Stimulated activated CD4-positive, alpha-beta T cell treated with anti-CD3 and anti-CD28 coated beads, Interleukin-1b, Interleukin-23, amount 100 ng/mL, for 4 hours (primary cell): Measurements from ENCODE around the gene UQCR10.

Experiments used
- DNase-seq, 2 donors: peaks; one replicate each; pipeline ENCODE4 v3.0.0-alpha.2; 2020; ENCODE audit warnings: low read depth in 2 of 2

UQCR10 gene

DNA sequence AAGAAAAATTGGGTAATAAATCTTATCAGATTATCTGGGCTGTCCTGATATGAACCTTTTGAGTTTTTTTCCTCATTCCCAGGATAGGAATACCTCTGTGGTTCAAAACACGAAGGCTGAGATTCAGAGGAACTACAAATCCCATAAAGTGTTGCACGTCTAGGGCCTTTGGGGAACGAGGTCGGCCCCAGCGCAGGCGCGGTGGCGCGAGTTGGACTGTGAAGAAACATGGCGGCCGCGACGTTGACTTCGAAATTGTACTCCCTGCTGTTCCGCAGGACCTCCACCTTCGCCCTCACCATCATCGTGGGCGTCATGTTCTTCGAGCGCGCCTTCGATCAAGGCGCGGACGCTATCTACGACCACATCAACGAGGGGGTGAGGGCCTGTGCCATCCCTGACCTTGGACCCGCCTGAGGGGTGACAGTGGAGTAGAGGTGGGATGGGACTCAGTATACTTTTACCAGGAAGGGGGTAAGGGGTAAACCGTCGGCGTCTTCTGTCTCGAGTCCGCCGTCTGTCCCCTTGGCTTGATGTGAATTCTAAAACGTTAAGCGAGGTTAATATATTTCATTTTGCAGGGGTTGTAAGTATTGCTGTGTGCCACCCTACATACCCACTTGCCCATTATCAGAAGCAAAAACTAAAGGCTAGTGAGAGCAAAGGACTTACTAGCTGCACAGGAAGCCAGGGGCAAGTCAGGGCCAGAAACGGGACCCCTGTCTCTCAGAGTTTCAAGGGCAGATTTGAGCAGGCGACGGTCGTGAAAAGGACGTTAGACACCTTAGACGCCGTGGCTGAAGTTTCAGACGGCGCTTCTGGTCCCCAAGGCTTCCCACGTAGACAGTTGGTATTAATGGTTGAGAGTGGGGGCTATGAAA, at the start of gene UQCR10:
Gene UQCR10, plus strand, starts transcription at position 199 of the 881 bp plus-strand sequence. Its CDS starts 30 bp downstream, at position 229.
- peak; percentile 85 to 91 for DNase-seq

DNA sequence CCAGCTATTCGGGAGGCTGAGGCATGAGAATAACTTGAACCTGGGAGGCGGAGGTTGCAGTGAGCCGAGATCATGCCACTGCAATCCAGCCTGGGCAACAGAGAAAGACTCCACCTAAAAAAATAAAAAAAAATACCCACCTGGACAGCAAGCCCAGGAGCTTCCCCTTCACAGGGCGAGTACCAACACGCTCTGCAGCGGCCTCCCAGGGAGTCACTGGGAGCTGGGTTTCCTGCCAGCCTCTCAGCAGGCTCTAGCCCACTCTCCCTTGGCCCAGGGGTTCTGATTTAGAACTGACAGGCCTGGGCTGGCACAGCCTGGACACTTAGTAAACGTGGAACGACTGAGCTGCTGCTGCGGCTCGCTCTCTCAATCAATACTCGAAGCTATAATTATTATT, 49.4 kb upstream of the UQCR10 start:
- DNase-seq = no peak

DNA sequence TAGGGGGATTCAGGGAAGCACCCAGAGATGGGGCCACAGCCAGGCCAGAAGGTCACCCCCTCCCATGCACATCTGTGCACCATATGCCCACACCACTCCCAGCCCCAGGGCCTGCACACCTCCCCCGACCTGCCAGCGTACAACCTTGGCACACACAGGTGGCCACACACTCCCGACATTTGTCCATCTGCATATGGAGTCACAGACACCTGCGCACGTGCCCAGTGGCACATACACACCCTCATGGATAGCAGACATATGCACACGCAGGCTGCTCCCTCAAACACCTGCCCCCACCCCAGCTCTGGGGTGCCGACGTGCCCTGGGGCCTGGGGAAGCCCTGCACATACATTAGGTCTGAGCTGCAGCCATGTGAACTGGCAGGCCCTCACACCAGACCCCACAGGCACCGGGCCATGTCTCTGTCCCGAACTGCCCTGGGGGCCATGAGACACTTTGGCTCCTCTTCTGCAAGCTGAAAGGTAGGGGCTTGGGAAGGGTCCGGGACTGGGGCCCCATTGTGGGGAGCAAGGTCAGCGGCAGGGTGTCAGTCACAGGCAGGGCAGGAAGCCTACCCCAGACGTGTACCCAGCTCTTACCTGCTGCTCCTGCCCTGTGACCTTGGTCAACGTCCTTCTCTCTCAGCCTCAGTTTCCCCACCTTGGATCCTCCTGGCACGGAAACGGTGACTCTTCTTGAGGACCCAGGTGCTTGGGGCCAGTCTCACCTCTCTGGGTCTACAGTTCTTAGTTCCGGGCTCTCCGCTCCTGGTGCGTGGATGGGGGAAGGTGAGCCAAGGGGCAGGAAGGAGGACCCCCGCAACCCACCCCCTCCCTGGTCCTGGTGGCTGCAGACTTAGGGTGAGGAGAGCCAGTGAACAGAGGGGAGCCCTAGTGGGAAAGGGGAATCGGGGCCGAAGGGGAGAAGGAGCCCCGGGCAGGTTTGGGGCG, 47.9 kb upstream of the UQCR10 start:
- DNase-seq = no peak

DNA sequence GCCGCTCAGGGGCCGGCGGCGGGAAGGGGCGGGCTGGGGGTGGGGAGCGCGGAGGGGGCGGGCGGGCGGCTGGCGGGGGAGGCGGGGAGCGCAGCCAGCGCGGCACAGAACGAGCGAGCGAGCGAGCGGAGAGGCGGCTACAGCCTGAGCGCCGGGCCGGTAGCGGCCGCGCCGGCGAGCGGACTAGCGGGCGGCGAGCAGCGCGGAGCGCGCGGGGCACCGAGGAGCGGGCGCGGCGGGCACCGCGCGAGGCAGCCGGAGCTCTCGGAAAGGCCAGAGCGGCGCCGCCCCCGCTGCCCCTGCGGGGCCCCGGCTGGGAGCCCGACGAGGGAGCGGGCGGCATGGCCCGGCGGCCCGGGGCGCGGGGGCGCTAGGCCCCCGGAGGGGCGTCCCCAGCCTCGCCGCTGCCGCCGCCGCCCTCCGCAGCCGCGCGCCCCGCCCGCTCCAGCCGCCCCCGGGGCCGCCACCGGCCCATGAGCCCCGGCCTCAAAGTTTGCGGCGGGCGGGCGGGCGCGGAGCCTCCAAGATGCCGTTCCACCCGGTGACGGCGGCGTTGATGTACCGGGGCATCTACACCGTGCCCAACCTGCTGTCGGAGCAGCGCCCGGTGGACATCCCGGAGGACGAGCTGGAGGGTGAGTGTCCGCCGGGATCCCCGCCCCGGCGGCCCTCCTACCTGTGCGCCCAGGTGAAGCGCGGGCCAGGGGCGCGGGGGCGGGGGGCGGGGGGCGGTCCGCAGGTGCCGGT, 47.1 kb upstream of the UQCR10 start, which contains the start of gene CABP7:
Gene CABP7, plus strand, starts transcription at position 105 of the 747 bp plus-strand sequence. Its CDS starts 422 bp downstream, at position 527.
- no peak for DNase-seq

DNA sequence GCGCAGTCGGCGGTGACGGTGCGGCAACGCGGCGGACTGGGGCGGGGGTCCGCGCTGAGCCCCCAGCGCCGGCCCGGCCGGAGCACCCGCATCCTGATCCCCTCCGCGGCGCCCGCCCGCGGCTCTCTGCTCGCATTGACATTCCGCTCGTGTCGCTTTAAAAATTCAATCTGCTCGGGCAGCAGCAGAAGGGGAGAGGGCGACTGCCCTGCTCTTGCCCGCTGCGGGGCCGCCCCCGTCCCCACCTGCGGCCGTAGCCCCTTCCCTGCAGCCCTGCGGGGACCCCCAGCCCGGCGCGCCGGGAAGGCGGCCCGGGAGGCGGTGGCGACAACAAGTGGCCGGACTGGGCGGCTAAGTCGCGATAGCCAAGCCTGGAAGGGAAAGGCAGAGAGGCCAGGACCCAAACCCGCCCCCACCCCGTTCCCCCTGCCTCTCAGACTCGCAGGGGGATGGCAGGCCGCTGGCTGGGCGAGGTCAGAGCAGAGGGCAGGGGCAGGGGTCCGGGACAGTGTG, 46.3 kb upstream of the UQCR10 start:
- DNase-seq = no peak

DNA sequence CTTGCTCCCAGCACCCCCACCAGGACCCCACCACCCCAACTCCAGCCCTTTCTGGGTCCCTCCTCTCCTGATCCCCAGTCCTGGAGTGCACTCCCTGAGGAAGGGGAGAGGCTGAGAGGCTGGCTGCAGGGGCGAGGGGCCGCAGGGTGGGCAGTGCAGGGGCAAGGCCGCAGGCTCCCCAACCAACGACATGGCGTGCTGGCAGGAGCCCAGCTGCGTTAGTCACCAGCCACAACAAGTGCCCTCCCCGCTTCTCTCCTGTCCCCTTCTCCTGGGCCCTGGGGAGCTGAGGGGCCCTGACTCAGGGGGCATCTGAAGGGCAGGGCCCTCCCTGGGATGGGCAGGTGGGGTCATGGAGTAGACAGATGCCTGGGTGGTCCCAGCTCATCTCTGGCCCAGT, 45.0 kb upstream of the UQCR10 start:
- no peak for DNase-seq

DNA sequence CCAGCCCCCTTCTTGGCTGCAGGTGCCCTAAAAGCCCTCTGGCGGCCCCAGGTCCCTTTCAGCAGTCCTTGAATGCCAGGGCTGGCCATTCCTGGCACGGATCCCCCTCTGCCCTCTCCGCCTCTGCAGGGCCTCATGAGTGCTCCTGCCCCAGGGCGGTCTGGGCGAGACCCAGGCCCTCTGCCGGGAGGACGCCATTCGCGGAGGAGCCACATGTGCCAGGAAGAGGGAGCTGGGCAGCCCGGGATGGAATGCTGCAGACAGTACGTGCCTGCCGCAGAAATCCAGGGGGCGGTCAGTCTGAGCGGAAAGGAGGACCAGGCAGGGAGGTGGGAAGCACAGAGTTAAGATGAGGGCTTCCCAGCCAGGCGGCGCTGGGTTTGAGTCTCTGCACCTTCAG, 44.6 kb upstream of the UQCR10 start:
- DNase-seq = no peak

DNA sequence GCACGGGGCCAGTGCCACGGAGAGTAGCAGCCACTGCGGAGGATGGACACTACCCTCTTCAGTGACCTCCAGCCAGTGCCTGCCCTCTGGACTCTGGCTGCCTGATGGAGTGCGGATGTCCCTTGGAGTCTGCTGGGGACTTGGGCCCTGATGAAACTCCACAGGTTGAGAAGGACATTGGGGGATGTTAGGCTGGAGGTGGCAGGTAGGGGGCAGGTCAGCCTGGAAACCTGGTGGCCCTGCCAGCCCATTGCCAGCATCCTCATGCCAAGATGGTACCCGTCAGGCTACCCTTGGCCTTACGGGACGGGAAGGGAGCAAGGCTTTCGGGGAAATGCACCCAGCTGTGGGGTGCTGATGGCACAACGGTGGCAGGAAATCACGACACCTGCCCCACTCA, 43.4 kb upstream of the UQCR10 start:
- no peak for DNase-seq

DNA sequence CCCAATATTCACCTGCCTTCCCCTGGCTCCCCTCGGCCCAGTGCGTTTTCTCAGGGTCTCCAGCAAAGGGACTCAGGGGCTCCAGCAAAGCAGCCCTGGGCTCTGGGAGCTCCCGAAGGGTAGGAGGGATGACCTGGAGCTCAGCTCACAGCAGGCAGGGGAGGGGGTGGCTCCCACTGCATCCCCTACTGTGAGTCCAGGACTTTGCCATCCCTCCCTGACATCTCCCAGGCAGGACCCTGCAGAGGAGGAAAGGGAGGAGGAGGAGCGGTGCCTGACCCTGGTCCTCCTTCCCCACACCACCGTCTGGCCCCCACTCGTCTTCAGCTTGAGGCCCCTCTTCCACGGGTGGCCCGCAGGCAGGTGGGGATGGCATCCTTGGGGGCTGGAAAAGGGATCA, 42.3 kb upstream of the UQCR10 start:
- DNase-seq = no peak

DNA sequence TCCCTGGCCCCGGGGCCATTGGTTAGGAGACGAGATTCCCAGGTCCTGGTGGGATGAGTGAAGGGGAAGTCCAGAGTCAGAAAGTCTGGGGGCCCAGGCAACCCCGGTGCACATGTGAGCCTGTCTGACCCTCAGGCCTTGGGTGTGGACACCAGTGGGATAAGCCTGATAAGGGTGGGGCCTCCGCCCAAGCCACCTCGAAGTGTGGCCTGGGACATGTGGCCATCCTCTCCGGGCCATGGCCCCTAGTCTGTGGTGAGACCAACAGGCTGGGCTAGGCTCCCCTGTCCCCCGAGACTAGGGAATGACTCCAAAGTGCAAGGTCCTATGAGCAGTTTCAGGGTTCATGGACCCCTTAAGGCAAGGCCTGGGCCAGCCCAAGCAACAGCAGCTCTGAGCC, 41.1 kb upstream of the UQCR10 start:
- DNase-seq = no peak

DNA sequence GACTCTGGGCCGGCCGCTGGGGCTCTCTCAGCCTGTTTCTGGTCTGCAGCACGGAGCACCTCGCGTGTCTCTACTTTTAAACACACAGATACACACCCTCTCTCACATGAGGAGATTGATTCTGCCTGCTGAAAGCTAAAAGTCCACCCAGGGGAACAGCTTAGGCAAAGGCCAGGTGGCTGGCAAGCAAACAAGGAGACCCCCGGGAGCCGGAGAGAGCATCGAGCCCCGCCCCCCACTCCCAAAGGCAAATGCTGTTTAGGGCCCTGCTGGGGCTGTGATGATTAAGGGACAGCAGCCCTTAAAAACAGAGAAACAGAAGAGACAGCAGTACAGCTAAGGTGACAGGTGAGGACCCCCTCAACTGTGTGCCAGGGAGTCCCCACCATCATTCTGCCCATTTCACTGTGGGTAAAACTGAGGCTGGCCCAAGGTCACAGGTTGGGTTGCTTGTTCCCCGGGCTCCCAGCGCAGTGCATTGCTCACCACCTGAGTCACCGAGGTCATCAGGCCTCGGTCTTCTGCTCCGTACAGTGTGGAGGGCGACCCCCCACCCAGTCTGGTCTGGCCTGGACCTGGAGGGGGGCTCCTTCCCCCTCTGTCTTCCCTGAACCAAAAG, 40.5 kb upstream of the UQCR10 start:
- no peak for DNase-seq

DNA sequence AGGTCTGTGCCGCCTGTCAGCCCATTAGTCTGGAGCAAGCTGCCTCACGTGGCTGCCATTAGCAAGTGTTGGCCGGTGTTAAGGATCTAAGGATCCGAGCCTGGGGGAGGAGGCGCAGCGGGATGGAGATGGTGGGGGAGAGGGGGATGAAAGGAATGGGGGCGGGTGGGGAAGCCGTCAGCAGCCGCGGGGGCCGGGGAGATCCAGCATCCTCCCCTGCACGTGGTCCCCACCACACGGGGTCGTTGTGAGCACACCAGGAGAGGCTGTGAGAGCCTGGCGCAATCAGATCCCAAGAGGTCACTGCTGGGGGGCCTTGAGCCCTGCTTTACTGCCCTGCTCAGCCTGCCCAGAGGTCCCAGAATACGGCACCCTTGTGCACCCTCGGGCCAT, 40.0 kb upstream of the UQCR10 start:
- DNase-seq = no peak

DNA sequence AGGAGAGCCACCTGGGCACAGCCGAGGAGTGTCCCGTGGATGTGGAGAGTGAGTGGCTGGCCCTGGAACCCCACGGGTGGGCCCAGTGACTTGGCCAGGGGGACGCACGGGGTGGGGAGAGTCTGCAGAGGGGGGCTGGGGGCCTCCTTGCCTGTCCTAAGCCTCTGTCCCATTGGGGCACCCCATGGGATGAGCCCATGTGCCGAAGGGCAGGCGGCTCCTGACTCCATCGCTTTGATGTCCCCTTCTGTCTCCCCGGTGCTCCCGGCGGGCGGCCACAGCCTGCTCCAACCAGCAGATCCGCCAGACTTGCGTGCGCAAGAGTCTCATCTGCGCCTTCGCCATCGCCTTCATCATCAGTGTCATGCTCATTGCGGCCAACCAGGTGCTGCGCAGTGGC, 38.0 kb upstream of the UQCR10 start:
- no peak for DNase-seq

DNA sequence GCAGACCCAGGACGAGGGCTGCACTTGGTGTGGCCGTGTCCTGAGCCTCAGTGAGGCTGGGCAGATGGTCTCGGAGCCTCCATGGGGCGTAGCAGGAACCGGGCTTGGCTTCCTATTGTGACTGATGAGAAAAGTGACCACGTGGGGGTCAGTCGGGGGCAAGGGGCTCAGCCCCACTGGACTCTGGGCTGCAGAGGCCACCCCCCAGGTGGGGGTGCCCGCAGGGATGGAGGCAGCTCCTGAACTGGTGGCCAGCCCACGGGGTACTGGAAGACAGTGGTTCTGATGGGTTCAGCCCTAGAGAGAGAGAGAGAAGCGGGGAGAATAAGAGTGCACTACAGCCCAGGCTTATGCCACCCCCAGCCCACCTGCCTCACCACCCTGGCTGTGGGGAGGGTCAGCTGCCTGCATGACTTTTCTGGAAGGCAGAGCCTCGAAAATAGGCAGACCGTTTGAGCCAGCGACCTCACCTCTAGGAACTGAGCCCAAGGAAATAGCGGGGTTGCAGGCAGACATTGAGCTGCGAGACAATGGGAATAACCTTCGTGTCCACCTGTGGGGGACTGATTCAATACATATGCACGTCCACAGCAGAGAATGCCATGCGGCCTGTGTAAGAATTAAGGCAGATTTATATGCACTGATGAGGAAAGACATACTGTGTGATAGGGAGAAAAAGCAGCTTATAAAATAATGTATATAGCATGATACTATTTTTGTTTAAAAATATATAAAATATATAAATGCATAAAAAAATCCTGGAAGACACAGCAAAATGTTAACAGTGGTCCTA, 35.9 kb upstream of the UQCR10 start:
- DNase-seq = no peak

DNA sequence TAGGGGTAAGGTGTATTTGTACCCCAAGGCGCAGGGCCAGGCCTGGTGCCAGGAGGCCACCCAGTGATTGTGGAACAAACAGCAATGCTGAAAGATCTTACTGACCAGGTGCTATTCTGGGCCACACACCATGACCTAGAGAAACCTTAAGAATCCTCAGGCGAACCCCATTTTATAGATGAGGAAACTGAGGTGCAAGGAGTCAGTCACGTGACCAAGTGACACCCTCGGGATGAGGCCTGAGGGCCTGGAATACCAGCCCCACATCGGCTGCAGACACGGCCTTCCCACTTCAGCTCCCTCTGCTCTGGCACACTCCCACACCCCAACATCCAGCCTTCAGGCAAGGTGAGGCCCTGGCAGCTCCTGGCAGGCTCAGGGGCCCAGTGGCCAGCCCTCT, 34.3 kb upstream of the UQCR10 start:
- no peak for DNase-seq

DNA sequence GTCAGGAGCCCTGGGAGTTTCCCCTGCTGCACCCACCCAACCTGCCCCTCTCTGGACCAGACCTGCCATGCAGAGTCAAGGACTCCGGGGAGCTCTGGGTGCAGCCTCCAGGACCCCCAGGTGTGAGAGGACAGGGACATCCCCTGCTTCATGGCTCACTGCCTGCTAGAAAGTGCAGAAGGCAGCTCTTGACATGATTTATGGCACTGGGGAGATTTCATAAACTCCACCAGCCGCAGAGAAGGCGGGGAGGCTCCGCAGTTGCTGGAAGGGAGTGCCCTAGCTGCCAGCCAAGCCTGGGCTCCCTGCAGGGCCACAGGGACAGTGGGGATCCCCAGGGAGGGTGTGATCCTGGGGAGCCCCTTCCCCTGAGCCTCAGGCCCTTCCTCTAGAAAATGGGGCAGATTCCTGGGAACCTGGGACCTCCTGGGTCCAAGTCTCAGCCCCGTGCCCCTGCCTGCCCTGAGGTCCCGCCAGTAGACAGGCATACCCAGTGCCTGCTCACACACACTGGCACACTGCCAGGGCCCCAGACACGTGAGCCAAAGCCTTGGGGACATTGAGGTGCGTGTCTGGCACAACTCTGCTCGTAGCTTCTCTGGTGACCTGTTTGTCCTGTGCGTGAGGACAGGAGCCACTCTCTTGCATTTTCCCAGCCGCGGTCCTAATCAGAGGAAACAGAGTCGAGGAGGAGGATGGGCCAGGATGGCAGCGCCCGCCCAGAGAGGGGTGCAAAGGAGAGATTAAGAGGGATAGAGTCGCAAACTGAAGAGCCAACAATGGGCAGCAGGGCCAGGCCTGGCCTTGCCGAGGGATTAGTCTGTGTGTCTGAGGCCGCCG, 33.6 kb upstream of the UQCR10 start:
- DNase-seq = no peak

DNA sequence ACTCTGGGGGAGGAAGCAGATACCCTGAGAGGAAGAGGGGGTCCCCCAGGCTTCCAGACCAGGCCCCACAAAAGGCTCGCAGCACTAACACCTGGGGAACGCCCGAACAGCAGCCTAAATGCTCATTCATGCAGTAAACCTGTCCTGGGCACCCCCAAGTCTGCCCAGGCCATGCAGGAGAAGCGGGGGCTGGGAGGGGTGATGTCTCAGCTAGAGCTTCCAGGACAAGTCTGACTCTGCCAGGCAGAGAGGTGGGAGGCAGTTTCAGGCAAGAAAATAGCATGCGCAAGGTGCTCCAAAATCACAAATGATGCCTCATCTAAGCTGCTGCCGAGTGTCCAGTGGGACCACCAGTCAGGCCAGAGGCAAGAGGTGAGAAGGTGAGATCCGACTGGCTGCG, 32.8 kb upstream of the UQCR10 start:
- DNase-seq = no peak

DNA sequence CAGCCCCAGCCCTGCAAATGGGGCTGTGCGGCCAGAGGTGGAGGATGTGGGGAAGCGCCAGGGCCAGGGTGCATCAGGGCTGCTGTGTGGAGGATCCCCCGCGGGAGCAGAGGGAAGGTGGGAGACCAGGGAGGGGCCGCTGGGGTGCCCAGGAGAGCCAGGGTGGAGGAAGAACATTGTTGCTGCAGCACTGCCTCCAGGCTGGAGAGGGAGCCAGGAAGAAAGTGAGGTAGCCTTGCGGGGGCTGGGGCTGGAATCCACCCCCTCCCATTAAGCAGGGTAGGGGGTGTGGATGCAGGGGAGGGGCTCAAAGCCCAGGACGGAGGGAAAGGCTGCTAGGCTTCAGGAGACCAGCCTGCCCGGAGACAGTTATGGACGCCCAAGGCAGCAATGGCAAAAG, 32.3 kb upstream of the UQCR10 start:
- DNase-seq = no peak

DNA sequence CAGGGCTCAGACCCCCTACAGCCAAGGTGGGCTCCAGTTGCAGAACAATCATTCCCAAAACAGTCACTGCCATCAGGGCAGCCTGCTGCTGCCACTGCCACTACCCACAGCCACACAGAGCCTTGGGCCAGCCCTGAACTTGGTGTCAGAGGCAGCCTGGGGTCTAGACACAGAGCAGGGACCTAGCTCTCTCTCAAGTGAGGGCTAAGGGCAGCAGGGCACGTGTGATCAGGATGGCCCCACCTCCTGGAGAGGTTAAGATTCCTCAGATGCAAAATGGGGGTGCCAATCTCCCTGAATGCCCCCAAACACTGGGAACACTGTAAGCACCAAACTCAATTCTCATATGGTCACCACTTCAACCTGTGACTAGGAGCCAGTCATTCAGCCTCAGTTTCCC, 31.8 kb upstream of the UQCR10 start:
- DNase-seq = no peak
